SIG-M5 (cell line): ENCODE results near the gene ZNF566.
"Not testable (repeated sequence)": the region's sequence is repeated elsewhere in the genome, so short reads cannot be mapped to it uniquely, and the experiment has no call there.

Source experiments
- DNase-seq: peaks from one replicate; lab custom pipeline; 2025; lab: John Stamatoyannopoulos, UW

The ZNF566 gene

DNA sequence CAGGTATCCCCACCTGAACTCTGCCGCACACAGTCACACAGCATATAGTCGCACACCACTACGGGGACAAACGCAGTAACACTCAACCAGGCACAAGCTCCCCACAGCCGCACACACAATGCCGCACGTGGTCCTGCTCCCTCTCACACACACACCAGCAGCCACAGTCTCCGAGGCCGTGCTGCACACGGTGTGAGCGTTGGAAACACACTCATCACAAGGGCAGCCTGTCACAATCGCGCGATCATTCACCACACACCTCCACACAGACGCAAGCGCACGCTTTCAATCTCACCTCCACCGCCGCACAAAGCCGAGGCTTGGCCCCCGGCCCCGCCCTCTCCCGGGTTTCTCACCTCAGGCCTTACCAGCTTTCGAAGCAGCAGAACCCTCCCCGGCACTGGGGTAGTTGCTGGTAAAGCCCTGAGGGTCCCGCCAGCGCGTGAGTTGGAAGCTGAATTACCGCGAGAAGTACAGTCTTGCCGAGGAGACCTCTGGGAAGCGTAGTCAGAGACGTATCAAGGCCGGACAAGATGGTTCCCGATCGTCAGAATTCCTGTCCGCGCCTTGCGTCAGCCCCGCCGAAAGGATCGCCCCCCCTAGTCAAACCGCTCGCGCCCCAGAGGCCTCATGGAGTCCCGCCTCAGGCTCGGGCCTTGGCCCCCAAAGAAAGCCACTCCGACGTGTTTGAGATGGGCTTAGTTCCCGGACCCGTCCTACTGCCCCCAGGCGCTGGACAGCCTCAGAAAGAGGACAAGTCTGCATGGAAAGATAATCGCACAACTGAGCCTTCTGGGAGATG lies at the start of gene ZNF566:
TSS of gene ZNF566 (minus strand) at position 444 of the 802 bp plus-strand sequence. CDS start 13,004 bp downstream, outside the sequence.
- DNase-seq, result peak; percentile 68

DNA sequence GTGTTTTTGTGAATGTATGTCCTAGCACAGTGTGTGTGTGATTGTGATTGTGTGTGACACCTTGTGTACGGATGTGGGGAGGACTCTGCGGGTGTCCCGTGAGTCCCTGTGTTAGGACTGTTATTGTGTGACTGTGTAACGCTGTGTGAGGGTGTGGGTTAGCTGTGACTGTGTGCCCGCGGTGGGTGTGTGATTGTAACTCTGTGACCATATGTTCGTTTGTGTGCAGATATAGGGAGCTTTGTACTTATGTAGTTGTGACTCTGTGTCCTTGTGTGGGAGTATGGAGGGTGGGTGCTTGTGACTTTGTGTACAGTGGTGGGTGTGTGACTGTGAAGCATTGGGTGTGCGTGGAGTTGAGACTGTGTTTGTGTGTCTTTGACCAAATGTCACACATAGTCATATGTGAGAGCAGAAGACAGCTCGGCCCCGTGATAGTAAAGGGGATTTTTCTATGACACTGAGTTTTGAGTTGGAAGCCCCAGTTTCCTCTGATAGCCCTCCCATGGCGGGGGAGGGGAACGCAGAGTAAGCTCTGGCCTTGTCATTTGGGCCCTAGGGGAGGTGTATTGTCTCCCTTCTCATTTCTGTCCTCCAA lies 39.7 kb upstream of the ZNF566 start:
- DNase-seq, result no peak

DNA sequence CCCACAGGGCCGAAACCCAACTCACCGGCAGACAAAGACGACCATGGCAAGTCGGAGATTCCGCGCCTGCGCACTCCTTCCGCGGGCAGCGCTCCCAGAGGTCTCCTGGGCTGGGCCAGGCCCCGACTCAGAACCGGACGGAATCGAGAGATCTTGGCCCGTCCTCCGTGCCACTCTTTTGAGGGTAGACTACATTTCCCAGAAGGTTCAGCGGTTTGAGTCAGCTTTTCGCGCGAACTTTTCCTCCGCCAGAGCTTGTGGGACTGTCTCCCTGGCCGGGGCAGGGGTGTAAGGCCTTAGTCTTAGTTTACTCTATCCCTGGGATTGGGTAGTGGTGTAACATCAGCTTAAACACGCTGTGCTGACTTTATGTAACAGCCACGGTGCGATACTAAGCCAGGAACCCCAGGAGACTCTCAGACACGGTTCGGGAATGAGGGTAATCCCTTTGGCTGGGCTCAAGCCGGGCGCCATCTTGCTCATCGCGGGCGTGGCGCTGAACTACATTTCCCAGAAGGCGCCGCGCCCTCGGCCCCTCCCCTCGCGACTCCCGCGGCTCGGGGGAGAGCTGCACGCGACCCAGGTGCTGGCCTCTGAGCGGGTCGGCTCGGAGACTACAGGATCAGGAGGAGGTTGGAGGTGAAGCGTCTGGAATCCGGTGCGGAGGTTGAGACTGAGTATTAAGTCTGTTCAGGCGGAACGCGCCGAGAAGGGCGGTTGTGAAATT lies 39.0 kb upstream of the ZNF566 start, which contains the start of gene ZNF260:
TSS of gene ZNF260 (minus strand) at position 78 of the 727 bp plus-strand sequence. CDS start 13,033 bp downstream, outside the sequence.
- peak; percentile 61 for DNase-seq

DNA sequence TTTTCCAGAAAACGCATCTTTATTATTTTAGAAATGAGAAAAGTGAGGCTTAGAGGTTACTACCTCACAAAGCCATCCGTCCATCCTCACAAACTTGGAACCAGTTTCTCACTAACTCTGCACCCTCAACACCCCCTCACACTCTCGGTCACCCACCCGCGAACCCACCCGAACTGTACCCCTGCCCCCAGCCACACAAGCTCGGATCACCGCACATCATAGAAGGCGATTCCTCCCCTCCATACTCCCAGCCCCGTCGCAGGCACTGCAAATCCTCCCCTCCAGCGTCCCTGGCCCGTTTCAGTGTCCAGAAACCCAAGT lies 38.5 kb upstream of the ZNF566 start:
- no peak for DNase-seq

DNA sequence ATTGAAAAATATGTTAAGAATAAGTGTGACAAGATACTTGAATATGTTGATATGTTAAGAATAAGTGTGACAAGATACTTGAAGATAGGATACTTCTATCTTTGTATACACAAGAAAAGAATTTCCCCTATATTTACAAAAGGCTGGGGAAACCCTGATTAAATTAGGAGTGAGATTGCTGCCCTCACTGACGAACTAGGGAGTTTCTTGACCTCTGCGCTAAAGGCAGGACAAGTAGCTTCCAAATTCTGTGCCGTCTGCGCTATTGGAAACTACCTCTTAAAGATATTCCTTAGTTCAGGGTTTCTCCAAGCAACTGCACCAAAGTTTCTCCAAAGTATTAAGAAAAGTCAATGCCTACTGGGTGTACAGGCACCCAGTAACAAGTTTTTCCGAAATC lies 38.0 kb upstream of the ZNF566 start:
- no peak for DNase-seq

DNA sequence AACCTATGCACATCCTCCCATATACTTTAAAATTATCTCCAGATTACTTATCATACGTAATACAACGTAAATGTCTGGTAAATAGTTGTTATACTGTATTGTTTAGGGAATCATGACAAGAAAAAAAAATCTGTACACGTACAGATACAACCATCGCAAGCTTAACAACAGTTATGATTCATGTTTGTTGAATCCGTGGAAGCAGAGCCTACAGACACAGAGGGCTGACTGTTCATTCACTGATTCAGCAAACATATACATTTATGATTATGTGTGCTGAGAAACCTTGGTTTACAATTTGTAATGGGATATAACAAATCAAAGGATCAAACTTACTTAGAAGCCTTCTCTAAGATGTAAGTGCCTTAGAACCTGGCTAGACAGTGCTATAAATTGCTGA lies 37.2 kb upstream of the ZNF566 start:
- no peak for DNase-seq

DNA sequence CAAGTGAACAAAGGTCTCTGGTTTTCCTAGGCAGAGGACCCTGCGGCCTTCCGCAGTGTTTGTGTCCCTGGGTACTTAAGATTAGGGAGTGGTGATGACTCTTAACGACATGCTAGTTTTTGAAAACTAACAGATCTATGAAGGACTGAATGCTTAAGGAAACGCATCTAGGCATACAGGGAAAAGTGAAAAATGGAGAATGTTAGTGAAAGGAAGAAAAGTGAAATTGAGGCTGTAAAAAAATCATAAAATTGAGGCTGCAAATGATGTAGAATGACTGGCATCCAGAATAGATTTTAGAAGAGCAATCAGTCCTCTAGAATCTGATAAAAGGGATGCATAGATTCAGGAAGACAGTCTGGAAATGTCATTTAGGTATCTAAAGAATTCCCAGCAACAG lies 35.3 kb upstream of the ZNF566 start:
- no peak for DNase-seq

DNA sequence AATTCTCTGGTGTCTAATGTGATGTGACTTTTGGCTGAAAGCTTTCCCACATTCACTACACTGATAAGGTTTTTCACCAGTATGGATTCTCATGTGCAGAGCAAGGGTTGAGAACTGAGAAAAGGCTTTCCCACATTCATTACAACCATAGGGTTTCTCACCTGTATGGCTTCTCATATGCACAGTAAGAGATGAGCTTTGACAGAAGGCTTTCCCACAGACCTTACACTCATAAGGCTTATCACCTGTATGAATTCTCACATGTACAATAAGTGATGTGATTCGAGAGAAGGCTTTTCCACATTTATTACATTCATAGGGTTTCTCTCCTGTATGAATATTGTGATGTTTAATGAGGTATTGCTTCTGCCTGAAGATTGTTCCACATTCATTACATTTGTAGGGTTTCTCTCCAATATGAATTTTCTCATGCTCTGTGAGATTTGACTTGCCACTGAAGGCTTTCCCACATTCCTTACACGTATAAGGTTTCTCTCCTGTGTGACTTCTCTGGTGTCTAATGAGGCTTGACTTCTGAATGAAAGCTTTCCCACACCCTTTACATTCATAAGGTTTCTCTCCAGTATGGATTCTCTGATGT lies 24.8 kb upstream of the ZNF566 start:
- no peak for DNase-seq

DNA sequence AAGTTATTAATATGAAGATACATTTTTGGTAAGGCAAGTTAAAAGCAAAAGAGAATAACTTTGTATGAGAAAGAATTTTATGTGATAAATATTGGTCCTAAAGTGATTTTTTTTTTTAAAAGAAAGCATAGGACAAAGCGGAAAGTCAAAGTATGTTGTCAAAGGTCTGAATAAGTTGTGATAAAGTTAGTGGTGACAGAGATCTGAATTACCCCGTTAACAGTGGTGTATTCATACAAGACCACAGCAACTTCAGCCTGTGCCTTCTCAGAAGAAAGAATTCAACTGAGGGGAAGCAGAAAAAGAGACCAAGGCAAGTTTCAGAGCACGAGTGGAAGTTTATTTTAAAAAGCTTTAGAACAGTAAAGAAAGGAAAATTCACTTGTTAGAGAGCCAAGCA lies 19.0 kb upstream of the ZNF566 start:
- DNase-seq, result no peak

DNA sequence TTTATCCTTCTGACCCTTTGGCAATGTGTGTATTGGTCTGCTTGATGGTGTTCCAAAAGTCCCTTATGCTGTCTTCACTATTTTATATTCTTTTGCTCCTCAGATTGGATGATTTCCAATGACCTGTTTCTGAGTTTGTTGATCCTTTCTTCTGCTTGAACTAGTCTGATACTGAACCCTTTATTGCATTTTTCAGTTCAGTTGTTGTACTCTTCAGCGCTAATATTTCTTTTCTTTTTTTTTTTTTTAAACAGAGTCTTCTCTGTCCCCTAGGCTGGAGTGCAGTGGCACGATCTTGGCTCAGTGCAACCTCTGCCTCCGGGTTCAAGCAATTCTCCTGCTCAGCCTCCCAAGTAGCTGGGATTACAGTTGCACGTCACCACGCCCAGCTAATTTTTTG lies 12.6 kb upstream of the ZNF566 start:
- no peak for DNase-seq

DNA sequence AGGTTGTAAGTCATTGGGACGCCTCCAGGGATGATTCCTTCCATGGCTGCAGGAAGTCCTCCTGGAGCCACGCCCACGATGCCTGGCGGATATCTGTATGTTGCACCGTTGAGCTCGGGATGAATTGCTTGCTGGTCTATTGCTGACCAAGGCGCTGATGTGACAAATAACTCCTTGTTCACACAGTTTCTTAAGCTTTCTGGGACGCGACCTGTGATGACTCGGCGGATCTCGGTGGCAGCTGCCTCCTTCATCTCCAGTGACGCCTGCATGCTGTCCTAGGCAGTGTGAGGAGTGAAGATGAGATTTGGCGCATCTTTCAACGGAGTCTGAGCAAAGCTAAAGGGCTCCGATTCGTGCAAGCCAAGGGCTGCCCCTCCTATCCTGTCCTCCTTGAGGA lies 7.6 kb upstream of the ZNF566 start:
- no peak for DNase-seq

DNA sequence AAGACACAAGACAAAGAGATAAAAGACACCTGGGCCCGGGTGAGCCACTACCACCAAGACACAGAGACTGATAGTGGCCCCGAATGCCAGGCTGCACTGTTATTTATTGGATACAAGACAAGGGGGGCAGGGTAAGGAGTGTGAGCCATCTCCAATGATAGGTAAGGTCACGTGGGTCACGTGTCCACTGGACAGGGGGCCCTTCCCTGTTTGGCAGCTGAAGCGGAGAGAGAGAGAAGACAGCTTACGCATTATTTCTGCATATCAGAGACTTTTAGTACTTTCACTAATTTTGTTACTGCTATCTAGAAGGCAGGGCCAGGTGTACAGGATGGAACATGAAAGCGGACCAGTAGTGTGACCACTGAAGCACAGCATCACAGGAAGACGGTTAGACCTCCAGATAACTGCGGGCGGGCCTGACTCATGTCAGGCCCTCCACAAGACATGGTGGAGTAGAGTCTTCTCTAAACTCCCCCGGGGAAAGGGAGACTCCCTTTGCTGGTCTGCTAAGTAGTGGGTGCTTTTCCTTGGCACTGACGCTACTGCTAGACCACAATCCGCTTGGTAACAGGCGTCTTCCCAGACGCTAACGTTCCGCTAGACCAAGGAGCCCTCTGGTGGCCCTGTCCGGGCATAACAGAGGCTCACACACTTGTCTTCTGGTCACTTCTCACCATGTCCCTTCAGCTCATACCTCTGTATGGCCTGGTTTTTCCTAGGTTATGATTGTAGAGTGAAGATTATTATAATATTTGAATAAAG lies 3.5 kb upstream of the ZNF566 start:
- not testable (repeated sequence) for DNase-seq

DNA sequence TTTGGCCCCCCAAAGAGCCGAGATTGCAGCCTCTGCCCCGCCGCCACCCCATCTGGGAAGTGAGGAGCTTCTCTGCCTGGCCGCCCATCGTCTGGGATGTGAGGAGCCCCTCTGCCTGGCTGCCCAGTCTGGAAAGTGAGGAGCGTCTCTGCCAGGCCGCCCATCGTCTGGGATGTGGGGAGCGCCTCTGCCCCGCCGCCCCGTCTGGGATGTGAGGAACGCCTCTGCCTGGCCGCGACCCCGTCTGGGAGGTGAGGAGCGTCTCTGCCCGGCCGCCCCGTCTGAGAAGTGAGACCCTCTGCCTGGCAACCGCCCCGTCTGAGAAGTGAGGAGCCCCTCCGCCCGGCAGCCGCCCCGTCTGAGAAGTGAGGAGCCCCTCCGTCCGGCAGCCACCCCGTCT lies 1.5 kb upstream of the ZNF566 start:
- DNase-seq, result not testable (repeated sequence)

DNA sequence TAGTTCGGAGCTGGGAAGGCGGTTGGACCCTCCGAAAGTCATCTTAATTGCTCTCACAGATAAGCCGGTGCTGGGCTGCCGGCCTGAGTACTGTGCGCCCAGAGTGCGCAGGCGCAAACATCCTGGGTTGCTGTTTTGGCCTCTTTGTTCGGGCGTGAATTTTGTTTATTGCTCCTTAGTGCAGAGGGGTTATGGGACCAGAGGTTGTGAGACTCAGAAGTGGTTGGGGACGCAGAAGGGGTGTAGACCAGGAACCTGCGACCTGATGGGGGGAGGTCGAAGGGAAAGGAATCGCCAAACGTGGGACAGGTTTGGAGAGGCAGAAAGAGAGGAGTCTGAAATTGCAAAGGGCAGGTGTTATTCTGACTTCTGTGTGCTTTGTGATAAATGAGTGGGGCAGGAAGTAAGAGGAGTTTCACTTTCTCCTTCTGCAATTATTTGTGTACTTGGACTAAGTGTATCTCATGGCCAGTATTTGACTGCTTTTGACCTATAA lies 607 bp upstream of the ZNF566 start:
- DNase-seq, result peak; percentile 38

DNA sequence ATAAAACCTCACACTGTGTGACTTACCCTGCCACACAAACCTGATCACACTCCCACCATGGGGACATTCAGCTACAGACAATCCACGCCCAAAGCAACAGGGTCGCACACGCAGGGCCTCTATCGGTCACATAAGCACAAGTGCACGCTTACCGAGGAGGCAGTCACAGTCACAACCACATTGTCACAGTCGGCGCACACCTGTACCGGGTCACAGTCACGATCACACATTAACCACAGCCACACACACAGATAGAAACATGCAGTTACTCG lies 579 bp downstream of the ZNF566 start:
- DNase-seq, result no peak

DNA sequence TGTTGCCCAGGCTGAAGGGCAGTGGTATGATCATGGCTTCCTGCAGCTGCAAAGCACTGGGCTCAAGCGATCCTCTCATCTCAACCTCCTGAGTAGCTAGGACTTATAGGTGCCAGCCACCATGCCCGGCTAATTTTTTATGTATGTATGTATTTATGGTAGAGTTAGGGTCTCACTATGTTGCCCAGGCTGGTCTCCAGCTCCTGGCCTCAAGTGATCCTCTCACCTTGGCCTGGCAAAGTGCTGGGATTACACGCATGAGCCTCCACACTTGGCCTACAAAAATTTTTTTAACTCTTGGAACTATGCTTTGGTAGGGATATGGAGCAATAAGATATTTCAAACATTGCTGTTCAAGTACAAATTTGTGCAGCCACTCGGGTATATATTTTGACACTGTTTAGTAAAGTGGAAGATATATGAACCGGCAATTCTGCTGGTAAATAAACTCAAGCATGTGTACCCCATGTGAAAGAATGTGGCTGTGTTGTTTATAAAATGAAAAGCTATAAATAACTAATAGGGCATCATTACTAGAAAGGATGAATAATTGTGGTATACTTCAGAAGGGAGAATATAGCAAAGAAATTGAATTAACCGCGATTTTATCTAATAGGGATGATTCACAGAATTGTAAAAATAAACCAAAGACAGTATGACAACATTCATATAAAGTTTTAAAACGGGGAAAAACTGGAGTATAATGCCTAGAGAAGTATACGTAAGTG lies 1.1 kb downstream of the ZNF566 start:
- no peak for DNase-seq

DNA sequence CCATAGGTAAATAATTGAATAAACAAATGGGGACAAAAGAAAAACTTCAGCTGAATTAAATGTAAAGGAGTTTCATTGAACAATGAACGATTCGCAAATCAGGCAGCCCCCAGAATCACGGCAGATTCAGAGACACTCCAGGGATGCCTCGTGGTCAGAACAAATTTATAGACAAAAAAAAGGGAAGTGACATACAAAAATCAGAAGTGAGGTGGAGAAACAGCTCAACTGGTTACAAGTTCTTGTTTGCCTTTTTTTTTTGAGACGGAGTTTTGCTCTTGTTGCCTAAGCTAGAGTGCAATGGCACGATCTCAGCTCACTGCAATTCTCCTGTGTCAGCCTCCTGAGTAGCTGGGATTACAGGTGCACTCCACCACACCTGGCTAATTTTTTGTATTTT lies 5.7 kb downstream of the ZNF566 start:
- DNase-seq, result no peak

DNA sequence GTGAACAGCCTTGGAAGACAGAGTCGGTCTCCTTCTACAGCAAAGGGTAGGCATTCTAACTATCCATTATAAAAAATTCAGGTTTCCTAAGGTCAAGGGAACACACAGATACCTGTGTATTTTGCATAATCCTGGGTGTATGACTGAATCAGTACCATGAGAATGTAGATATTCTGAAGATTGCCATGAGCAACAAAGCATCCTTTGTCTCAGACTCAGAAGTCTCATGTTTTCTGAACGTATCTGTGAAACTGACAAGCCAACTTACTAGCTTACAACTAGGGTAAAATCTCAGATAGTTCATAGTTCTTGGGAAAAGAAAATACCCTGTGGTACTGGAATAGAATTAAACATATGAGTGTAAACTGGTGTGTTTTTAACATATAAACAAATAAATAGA lies 6.5 kb downstream of the ZNF566 start:
- no peak for DNase-seq

DNA sequence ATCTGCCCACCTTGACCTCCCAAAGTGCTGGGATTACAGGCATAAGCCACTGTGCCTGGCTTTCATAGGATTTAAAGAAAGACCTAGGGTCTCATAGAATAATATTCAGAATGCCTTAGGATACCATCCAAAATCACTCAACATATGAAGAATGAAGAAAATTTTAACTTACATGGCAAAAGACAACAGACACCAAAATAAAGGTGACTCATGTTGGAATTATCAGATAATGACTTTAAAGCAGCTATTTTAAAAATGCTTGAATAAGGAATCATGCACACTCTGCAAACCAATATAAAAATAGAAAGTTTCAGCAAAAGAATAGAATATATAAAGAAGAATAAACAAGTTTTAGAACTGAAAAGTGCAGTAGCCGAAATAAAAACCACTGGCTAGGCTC lies 29.3 kb downstream of the ZNF566 start:
- DNase-seq, result no peak

DNA sequence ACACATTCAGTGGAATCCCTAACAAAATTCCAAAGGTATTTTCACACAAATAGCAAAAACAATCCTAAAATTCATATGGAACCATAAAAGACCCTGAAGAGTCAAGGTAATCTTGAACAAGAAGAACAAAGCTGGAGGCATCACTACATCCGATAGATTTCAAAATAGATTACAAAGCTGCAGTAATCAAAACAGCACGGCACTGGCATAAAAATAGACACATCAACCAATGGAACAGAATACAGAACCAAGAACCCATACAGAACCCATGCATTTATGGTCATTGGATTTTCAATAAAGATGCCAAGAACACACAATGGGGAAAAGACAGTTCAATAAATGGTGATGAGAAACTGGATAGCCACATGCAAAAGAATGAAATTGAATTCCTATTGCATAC lies 32.5 kb downstream of the ZNF566 start:
- DNase-seq, result no peak

DNA sequence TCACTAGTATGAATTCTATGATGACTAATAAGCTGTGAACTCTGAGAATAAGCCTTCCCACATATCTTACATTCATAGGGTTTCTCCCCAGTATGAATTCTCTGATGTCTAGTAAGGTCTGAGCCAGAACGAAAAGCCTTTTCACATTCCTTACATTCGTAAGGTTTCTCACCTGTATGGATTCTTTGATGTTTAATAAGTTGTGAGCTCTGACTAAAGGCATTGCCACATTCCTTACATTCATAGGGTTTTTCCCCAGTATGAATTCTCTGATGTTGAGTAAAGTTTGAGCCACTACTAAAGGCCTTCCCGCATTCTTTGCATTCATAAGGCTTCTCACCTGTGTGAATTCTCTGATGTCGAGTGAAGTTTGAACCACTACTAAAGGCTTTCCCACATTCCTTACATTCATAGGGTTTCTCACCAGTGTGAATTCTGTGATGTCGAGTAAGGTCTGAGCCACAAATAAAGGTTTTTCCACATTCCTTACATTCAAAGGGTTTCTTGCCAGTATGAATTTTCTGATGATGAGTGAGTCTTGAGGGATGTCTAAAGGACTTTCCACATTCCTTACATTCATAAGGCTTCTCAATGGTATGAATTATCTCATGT lies 40.2 kb downstream of the ZNF566 start:
- DNase-seq, result no peak
